Measurements from ENCODE around the gene TENT4B. TPM values are rescaled to one million over a fixed set of nuclear protein-coding genes. Genes with fewer than 3 reads are reported as not detected.

Gene TENT4B
- polyA plus RNA-seq, 5 donors, result 13.9 to 19.9 (median 17.5) TPM

DNA sequence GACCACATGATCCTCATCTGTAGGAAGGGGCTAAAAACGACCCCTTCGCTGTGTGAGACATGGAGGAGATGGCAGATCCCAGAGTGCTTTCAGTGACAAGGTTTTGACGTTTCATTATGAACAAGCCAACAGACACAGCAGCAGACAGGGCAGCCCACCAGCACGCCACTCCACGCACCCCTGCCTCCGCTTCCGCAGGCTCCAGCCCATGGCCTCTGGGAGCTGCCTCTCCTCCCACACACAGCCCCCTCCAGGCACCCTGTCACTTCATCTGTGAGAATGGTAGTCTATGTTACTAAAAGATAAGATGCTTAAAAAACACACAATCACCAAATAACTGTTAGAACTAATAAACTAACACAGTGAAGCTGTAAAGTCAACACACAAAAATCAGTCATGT, 101.0 kb downstream of the TENT4B start:
- DNase-seq, result no peak

DNA sequence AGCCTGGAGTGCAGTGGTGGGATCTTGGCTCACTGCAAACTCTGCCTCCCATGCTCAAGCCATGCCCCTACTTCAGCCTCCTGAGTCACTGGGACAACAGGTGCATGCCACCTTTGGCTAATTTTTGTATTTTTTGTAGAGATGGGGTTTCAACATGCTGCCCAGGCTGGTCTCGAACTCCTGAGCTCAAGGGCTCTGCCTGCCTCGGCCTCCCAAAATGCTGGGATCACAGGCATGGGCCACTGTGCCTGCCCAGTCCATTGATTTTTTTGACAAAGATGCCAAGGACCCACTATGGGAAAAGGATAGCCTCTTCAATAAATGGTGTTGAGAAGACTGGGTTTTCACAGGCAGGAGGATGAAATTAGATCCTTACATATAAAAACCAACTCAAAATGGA, 102.4 kb downstream of the TENT4B start:
- no peak for DNase-seq

GRCh38 chr16:50256604-50257003, 103.5 kb downstream of the TENT4B start:
- DNase-seq, result no peak

DNA sequence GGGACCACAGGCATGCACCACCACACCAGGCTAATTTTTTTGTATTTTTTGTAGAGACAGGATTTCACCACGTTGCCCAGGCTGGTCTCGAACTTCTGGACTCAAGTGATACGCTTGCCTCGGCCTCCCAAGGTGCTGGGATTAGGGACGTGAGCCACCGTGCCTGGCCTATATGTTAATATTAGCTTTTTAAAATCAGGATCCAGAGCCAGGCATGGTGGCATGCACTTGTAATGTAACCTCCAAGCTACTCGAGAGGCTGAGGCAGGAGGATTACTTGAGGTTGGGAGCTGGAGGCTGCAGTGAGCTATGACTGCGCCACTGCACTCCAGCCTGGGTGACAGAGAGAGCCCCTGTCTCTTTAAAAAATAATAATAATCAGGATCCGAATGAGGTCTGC, 104.8 kb downstream of the TENT4B start:
- DNase-seq, result no peak

- DNase-seq, result no peak
These were observed 106.5 kb downstream of the TENT4B start for GRCh38 chr16:50259334-50260205.

GRCh38 chr16:50260206-50261159, 107.4 kb downstream of the TENT4B start:
- DNase-seq, result no peak

DNA sequence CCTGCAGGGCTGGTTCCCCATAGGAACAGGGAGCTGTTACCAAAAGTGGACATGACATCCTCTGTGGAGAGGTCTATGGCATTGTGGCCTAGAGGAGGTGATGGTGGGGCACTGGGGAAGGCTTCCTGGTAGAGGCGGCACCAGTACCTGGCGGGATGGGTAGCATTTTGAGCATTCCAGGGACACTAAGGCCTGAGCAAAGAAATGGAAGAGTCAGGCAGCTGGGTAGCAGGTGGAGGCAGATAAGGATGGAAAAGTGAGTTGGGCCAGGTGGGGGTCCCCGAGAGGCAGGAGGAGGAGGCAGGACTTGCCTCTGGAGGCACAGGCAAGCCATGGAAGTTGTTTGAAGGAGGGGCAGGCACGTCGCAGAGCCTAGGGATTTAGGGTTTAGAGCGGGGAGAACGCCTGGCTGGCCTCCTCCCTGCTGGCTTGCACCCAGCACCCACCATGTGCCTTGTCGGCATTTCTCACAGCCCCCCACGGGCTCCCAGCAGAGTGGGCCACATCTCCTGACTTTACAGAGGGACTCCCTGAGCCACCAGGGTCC, 108.1 kb downstream of the TENT4B start:
- no peak for DNase-seq

DNA sequence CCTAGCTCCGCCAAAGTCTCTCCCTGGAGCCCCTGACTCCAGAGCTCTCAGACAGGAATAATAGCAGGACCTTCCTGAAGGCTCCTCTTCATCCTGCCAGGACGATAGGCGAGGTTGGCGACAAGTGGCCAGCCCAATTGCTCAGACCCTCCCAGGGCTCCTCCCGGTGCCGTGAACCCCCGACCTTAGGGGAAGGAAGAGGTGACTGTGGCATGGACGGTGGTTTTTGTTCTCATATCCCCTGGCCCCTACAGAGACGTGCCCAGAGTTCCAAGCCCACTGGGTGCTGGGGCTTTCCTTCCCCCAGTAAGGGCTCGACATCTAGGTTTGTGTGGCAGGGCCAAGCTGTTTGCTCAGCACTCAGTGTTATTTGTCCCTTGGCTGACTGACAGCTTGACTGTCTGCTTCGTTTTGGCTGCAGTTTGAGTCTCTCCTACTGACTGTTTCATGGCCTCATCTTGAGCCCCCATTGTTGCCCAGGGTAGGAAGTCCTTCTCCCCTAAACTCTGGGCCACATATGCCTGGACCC, 108.7 kb downstream of the TENT4B start:
- DNase-seq, result no peak

DNA sequence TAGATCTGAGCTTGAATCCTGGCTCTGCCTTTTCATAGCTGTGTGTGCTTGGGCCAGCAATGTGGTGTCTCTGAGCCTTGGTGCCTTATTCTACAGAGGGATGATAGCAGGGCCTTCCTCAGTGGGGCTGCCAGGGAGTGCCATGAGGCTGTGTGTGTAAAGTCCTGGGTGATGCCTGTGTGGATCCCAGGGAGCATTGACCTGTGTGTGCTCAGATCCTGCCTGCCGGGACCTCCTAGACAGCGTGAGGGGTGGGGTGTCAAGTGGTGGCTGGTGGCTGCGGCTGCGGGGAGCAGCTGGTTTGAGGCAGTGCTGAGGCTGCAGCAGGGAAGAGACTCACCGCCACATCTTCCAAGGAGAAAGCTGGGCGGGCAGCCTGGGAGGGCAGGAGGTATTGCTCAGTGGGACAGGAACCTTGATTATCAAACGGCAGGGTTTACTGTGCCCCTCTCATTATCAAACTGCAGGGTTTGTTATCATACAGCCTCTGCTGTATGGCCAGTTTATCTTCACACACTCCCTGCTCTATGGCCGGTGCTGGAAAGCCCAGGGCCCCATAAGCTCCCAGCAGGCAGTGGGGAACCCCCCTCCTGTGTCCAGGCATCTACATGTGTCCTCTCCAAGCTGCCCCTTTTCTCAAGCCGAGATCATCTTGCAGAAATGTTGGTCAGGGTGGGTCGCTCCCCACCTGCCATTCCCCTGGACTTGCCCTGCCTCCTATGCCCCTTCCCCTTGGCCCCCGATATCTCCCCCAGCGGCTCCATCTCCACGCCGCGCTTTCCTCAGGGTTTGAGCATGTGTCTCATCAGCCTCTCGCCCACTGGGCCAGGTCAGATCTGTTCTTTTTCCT, 110.2 kb downstream of the TENT4B start:
- DNase-seq, result no peak

DNA sequence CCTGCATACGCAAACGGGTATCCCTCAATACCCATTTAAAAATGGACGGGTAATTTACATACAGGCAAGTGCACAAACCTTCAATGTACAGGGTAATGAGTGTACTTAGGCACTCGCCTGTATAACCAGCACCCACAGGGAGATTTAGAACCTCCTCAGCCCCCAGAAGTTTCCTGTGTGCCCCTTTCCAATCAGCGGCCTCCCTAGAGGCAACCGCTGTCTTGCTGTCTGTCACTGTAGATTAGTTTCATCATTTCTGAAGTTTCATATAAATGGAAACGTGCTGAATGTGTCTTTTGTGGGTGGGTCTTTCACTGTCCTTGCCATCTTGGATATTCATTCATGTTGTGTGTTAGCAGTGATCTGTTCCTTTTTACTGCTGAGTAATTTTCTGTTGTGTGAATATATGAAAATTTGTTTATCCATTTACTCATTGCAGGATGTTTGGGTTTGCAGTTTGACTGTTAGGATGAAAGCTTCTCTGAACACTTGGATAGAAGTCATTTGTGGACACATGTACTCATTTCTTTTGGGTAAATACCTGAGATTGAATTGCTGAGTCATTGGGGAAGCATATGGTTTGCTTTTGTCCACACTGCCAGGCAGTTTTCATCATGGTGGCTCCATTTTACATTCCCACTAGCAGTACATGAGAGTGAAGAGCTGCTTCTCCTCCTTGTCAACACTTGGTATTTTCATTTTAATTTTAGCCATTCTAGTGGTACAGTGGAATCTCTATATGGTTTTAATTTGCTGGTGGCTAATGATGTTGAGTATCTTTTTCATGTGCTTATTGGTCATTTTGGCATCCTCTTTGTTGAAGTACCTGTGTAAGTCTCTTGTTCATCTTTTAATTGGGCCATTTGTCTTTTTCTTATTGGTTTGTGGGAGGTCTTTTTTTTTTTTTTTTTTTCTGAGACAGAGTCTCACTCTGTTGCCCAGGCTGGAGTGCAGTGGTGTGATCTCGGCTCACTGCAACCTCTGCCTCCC, 111.1 kb downstream of the TENT4B start:
- no peak for DNase-seq

DNA sequence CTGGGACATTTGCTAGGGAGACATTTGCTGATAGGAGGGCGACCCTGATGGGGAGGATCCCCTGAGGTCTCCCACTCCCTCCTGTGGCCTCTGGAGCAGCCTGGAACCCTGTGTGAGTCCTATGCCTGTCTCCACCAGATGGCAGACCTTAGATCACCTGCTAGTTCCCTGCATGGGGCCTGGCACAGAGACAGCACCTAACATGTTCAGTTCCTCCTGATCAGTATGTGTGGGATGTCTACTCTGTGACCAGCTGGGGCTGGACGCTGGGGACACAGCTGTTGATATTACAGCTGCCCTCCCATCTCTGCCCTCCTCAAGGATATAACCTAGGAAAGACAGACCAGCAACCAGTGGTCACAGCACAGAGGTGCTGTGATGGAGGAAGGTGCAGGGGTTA, 112.2 kb downstream of the TENT4B start:
- DNase-seq, result no peak

GRCh38 chr16:50265716-50266336, 112.7 kb downstream of the TENT4B start:
- DNase-seq, result no peak

GRCh38 chr16:50266337-50267091, 113.4 kb downstream of the TENT4B start, which contains the start of gene ADCY7:
ADCY7 (plus strand) TSS chr16:50266551; CDS start chr16:50288180, 21,629 bp downstream.
- DNase-seq, result no peak

- DNase-seq, result no peak
These were observed 114.1 kb downstream of the TENT4B start for GRCh38 chr16:50267151-50267631.

DNA sequence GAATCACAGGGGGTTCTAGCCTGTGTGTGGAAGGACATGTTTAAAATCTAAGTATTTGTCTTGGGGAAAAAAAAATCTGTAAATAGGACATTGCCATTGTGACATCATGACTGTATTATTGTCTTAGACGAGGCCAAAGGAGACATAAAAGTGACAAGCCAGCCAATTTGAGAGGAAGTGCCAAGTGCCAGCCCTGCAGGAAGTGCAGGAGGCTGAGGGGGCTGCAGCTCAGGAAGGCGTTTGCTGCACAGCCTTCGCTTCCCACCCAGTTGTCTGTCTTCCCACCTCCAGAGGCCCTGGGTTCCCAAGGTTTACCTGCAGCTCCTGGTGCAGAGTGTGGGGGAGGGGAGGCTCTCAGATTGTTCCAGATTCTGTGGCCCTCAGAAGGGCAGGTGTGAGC, 114.5 kb downstream of the TENT4B start:
- no peak for DNase-seq

GRCh38 chr16:50268352-50268751, 115.2 kb downstream of the TENT4B start:
- DNase-seq, result no peak

DNA sequence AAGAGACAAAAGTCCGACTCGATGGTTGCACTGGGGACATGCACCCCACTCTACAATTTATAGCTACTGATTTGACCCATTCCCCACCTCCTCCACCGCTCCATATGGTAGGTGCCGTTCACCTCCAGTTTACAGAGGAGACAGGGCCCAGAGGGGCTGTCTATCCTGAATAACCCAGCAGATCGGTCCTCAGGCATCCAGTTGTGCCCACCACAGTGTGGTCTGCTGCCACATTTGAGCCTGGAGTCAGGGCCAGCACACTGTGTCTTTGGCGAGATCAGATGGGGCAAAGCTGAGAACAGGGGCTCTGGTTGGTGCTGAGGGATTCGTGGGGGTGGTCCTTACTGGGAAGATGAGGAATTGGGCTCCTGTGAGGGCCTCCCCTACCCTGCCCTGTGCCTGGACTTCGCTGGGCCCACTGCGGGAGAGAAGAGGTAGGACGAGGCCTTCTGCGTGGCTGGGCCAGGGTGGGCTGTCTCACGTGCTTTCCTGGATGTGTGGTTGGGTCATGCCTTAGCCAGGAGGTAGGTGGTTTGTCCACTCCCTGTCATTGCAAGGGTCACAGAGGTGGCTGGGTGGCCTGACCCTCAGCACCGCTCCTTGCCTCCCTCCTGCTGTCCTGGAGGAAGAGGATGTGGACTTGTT, 116.1 kb downstream of the TENT4B start:
- DNase-seq, result no peak

Measured in right lung (tissue), 5 donors.